ENCODE measurements around the gene BBLN.

DNA sequence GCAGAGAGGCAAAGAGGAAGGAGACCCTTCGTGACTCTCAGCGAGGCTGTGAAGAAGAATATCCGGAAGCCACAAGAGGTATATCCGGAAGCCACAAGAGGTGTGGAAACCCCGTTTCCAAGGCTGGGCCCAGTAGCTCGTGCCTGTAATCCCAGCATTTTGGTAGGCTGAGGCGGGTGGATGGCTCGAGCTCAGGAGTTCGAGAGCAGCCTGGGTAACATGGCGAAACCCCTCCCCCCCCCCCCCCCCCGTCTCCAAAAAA, 612 bp upstream of the BBLN start:
- TF ChIP-seq, protein P1, sequence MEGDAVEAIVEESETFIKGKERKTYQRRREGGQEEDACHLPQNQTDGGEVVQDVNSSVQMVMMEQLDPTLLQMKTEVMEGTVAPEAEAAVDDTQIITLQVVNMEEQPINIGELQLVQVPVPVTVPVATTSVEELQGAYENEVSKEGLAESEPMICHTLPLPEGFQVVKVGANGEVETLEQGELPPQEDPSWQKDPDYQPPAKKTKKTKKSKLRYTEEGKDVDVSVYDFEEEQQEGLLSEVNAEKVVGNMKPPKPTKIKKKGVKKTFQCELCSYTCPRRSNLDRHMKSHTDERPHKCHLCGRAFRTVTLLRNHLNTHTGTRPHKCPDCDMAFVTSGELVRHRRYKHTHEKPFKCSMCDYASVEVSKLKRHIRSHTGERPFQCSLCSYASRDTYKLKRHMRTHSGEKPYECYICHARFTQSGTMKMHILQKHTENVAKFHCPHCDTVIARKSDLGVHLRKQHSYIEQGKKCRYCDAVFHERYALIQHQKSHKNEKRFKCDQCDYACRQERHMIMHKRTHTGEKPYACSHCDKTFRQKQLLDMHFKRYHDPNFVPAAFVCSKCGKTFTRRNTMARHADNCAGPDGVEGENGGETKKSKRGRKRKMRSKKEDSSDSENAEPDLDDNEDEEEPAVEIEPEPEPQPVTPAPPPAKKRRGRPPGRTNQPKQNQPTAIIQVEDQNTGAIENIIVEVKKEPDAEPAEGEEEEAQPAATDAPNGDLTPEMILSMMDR (IDR thresholded peaks at IDR 0.05): no peak
- TF ChIP-seq EZH2 (IDR thresholded peaks at IDR 0.05): no peak
